GM18870 (cell line): ENCODE data around the gene ARHGEF1.

Source experiments
- ATAC-seq: cut with Tn5 transposase; IDR thresholded peaks from one replicate; pipeline ENCODE4 v1.9.1; 2021; ENCODE audit warnings: moderate library complexity; ENCODE audit not compliant: unreplicated experiment

The ARHGEF1 gene

DNA sequence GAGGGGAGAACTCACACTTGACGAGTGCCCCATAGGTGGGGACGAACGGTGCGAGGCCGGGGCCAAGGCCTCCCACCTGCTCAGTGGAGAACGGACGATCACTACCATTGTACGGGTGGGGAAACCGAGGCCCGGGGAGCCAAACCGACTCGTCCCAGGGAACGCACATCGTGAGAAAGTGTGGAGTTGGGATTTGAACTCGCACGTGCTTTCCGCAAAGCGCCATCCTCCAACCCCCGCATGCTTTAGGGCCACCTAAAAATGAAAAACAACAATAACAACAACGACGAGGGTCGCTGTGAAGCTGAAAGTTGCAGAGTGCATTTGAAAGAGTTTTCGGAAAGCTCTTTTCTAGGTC, 458 bp downstream of the ARHGEF1 start:
- no peak for ATAC-seq

DNA sequence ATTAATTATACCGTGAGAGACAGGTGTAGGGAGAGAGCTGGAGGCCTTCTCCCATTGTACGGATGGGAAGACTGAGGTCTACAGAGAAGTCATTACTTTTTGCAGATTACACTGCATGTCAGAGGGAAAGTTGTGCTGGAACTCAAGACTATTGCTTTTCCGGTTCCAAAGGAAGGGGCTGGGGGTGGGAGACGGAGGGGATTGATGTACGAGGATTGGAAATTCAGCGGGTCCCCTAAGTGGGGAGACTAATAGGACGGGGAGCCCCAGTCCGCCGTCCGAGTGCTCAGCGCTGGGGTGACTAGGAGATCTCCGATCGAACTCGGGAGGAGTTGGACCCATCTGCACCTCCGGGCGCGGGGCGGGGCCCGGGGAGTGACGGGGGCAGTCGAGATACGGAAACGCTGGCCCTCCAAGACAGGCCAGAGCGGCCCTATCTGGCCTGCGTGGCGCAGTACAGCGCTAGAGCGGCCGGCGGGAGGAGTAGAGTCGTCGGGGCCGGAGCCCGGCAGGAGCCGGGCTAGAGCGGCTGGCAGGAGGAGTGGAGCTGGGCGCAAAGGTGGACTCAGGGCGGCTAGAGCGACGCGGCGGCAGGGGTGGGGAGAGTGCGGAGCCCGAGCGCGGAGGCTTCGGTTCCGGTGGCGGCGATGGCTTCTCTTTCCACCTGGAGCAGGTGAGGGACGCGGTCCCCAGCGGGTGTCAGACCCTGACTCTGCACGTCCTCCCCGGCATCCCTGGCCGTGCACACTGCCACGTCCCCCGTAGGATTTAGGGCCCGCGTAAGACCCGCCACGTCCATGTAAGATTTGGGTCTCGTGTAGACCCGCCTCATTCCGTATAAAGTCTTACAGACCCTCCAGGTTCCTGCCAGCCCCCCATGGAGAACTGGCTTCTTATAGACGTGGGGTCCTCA, 1.1 kb downstream of the ARHGEF1 start:
- ATAC-seq = peak; percentile 60

DNA sequence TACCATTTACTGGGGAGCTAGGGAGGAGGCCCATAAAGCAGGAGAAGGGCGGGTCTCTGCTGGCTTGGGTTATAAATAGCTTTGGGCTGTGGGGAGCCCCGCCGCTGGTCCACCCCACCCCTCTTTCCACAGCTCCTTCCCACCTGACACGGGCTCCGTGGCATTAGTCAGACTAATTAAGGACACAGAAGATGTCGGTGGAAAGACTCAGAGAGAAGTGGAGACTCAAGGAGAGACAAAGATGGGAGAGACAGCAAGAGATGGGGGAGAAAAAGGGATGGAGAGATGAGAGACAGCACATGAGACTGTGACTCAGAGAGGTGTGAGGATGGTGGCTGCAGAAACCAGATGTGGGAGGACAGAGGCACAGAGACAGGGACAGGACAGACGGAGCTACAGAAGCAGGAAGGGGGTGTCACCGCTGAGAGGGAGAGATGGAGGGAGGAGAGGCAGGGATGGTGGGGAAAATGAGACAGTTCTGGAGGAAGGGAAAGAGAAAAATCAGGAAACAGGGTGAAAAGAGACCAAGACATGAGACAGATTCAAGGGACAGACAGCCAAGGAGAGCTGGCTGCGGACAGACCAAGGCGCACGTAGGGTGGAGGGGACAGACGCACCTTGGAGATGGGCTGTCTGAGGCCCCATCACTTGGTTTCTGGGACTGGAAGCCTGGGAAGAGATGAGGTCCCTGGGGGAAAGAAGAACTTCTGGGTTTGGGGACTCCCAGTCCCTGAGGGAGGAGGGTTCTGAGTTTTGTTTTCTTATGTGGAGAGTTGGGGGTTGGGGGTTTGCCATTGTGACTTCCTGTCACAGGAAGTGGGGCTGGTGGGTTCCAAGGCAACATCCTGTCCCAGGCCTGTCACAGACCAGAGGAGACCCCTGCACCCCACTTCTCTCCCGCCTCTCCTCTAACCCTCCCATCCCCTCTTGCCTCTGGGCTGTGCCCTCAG, 4.1 kb downstream of the ARHGEF1 start:
- ATAC-seq = no peak

DNA sequence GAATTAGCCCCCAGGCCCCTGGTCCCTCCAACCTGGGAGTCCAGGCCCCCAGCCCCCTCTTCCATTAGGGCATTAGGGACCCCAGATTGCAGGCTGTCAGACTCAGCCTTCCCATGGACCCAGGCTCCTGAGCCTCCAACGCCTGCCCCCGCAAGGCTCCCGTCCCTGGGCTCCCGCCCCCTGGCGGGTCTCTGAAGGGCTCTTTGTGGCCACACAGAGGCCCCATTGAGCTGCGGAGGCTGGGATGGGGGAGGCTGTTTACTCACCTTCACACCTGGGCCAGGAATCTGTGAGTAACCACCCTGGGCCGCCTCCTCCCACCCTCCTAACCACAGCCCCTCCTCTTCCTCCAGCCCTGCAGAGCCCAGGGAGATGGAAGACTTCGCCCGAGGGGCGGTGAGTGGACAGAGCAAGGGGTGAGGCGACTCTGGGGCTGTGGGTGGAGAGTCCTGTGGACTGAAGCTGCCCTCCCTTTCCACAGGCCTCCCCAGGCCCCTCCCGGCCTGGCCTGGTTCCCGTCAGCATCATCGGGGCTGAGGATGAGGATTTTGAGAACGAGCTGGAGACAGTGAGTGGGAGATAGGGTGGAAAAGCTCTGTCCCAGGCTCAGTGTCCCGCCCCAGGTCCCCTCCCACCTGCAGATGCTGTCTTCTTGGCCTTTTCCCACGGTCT, 4.9 kb downstream of the ARHGEF1 start:
- ATAC-seq = no peak

DNA sequence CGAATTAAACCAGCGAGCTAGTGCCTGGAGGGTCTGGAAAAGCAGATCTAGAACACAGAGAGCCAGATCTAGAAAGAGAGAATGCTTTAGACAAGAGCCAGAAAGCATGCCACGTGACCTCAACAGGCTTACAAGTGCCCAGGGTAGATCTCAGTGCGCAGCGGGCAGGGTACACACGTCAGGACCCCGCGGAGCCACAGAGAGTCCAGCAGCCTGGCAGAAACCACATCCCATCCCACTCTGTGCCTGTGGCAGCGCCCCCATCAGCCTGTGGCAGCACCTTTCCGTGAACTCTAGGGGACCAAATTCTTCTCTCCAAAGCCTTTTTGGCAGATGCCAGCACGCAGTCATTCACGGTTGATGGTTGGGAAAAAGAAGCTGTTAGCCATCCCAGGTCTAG, 5.9 kb downstream of the ARHGEF1 start:
- ATAC-seq = no peak

DNA sequence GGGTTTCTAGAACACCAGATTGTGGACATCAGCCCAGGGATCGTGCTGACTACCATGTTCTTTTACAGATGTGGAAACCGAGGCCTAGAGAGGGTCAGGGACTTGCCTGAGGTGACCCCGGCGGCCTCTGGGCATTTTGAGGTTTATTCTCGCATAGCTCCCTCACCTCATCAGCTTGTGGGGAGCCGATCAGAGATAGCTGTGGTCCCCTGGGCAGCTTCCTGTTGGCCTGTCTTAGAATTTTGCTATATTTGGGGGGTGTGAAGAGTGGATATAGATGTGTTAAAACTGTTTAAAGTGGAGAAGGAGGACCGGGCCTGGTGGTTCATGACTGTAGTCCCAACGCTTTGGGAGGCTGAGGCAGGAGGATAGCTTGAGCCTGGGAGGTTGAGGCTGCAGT, 6.9 kb downstream of the ARHGEF1 start:
- no peak for ATAC-seq

DNA sequence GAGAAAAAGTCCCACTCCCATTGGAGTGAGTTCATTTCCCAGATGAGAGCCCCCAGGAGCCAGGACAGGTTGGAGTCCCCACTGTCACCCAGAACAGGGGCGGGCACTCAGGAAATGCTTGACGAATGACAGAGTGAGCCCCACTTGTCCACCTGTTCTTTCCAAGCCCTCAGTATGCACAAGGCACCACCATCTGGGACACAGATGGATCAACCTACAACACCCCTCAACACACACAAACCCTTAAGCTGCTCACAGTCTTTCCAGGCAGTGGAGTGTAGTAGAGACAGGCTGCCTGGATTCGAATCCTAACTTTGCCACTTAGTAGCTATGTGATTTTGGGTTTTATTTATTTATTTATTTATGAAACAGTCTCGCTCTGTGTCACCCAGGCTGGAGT, 8.0 kb downstream of the ARHGEF1 start:
- ATAC-seq = no peak

DNA sequence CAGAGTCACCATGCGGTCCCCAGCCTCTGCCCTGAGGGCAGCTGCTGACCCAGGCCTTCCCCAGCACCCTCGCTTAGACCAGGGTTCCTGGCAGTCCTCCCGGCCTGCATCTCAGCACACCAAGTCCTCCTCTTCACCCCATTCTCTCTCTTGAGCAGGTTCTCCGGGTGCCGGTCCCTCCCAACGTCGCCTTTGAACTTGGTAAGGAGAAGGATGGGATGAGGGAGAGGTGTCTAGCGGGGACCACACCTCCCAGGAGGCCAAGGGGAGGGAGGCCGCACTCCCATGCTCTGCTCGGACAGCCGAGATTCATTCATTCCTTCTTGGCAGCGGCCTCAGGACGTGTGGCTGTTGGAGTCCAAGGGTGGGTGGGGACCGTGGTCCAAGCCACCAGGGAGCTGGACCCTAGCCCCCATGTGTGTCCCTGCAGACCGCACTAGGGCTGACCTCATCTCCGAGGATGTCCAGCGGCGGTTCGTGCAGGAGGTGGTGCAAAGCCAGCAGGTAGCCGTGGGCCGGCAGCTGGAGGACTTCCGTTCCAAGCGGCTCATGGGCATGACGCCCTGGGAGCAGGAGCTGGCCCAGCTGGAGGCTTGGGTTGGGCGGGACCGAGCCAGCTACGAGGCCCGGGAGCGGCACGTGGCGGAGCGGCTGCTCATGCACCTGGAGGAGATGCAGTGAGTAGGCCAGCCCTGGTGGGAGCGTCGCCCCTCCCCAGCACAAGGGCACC, 9.4 kb downstream of the ARHGEF1 start:
- no peak for ATAC-seq

DNA sequence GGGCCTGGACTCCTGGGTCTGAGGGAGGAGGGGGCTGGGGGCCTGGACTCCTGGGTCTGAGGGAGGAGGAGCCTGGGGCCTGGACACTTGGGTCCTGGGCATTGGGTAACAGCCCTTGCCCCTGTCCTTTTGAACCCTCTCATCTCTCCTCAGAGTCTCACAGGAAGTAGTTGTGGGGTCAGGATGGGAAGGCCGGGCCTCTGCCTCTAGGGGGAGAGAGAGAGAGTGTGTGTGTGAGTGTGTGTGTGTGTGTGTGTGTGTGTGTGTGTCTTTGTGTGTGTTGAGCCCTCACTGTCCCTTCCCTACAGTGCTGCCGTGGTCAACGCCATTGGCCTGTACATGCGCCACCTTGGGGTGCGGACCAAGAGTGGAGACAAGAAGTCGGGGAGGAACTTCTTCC, 10.9 kb downstream of the ARHGEF1 start:
- no peak for ATAC-seq

DNA sequence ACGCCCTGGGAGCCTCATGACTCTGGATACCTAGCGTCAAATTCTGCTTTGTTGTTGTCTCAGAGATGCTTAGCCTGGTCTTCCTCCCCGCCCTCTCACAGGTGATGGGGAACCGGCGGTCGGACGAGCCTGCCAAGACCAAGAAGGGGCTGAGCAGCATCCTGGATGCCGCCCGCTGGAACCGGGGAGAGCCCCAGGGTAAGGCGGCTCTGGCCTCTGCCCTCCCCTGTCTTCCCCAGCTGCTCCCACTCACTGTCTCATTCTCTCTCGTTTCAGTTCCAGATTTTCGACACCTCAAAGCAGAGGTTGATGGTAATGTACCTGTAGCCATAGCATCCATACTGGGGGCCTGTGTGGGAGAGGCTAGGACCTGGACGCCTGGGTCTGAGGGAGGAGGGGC, 11.4 kb downstream of the ARHGEF1 start:
- no peak for ATAC-seq

DNA sequence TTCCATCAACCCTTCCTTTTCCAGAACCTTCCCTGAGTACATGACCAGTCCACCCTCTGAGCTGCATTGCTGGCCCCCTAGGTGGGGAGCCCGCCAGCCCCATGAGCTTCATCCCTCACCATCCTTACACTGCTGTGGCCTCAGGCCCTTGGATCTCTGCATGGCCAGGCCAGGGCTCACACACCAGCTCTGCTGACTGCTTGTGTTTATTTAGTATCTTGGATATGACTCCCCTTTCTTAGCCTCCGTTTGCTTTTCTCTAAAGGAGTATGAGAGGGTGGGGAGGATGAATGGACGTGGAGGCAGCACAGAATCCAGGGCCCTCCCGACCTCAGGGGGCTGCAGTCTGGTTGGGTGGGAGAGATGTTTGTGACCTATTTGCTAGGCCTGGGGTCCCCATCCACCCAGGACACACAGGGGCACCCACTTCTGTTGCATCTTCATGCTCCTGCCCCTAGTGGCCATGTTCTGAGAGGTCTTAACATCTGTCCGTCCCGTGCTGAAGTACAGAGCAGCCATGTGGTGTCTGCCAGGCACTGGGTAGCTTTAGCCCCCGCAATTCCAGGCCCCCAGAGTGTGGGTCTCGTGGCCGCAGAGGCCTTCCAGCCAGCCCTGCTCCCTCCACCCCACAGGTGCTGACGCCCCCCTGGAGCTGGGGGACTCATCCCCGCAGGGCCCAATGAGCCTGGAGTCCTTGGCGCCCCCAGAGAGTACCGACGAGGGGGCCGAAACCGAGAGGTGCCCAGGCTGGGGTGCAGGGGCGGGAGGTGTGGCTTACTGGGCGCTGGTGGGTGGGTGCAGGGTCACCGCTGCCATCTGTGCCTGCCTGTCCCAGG, 13.0 kb downstream of the ARHGEF1 start:
- ATAC-seq = no peak

DNA sequence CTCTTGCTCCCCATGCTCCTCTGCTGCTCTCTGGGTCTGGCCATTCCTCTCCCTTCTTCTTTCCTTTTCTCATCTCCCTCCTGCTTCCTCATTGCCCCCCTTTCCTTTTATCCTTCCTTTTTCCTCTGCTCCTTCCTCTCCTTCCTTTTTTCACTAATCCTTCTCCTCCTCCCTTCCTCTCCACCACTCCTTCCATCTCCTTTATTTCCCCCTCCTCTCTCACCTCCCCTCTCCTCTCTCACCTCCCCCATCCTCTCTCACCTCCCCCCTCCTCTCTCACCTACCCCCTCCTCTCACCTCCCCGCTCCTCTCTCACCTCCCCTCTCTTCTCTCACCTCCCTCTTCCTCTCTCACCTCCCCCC, 13.6 kb downstream of the ARHGEF1 start:
- no peak for ATAC-seq

DNA sequence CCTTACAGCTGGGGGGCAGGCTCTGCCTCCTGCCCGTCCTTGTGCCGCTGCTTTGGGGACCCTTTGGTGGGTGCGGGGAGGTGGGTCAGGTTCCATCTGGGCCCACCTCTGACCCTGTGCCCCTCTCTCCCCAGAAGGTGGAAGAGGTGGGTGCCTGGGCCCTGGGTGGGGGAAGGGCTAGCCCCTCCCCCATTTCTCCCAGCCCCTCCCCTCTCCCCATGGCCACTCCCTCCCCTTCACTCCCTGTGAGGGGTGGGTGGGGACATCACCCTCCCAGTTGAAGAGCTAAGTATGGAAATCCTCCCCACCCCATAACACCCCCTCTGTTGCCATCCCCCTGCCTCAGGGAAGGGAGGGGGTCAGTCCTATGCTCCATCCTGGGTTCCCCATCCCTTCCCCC, 14.2 kb downstream of the ARHGEF1 start:
- no peak for ATAC-seq

DNA sequence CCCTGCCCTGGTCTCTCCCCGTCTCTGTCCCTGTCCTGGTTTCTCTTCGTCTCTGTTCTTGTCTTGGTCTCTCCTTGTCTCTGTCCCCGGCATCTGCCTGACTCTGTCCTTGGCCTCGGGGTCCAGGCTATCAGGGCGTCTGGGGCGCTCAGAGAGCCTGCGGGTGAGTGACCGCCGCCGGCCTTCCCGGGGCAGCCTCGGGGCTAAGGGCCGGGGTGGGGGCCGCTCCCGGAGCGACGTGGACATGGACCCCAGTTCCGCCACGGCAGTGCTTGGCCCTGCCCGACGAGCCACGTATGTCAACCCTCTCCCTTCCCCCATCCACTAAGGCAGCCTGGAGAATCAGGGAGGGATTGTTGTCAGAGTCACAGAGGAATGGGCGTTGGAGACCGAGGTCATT, 14.8 kb downstream of the ARHGEF1 start:
- no peak for ATAC-seq

DNA sequence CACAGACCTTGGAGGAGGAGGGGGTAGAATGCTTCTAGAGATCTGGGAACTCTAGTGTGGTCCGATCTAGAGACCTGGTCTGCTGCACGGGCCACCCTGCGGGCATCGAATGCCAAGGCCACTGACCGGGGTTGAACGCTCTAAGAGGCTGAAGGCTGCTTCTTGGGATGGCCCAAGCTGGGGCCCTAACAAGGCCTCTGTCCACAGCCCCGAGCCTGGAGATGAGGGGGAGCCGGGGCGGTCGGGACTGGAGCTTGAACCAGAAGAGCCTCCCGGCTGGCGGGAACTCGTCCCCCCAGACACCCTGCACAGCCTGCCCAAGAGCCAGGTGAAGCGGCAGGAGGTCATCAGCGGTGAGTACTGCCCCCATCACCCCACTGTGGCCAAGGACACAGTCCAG, 15.3 kb downstream of the ARHGEF1 start:
- ATAC-seq = no peak

DNA sequence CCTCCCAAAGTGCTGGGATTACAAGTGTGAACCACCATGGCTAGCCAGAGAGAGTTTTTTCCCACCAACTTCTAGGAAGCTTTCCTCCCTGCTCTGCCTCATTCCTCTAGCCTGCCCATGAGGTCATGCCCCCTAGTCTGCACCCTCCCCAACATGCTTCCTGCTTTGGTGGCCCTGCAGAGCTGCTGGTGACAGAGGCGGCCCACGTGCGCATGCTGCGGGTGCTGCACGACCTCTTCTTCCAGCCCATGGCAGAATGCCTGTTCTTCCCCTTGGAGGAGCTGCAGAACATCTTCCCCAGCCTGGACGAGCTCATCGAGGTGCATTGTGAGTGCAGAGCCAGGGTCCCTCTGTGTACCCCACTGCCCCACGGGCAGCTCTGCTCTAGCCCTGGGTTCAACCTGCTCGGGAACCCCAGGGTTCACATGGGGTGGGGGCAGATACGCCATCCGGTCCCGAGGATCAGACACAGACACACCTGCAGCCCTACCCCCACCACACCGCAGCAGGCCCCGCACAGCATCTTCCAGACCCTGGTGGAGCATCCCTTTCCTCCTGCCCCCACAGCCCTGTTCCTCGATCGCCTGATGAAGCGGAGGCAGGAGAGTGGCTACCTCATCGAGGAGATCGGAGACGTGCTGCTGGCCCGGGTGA, 18.9 kb downstream of the ARHGEF1 start:
- ATAC-seq = no peak

DNA sequence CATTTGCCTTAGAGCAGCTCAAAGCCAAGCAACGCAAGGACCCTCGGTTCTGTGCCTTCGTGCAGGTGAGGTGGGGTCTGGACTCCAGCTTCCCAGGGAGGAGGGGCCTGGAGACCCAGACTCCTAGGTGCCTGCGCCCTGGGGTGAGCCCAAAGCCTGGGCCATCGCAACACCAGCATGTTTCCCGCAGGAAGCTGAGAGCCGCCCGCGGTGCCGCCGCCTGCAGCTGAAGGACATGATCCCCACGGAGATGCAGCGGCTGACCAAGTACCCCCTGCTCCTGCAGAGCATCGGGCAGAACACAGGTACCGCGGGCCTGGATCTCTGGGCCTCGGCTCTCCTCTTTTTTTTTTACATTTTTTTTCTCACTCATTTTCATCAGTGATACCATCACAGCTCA, 19.6 kb downstream of the ARHGEF1 start:
- no peak for ATAC-seq

DNA sequence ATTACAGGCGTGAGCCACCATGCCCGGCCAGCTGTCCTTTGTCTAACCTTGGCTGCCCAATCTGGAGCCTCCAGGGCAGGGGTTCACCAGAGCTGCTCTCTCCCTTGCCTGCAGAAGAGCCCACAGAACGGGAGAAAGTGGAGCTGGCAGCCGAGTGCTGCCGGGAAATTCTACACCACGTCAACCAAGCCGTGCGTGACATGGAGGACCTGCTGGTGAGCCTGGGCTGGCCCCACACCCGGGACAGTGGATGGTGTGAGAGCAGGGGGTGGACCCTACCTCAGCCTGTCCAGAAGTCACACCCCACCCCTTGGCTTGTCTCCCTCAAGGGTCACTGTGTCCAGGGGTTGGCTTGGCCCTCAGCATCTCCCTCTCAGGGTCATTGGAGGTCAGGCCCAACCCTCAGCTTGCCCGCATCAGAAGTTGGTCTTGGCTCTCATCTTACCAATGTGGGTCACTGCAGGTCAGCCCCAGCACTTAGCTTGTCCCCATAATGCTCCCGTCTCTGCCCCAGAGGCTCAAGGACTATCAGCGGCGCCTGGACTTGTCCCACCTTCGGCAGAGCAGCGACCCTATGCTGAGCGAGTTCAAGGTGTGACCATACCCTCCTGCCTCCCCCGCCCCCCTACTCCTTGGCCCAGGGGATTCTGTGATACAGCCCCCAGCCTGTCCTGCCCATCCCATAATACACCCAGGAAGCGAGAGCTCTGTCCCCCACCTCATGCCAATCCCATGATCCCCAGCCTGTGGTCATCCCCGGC, 20.4 kb downstream of the ARHGEF1 start:
- no peak for ATAC-seq
